Activated CD8-positive, alpha-beta T cell treated with anti-CD3 and anti-CD28 coated beads for 36 hours (primary cell): Measurements from ENCODE around the gene METAP1D. TPM values are rescaled to one million over a fixed set of nuclear protein-coding genes. Genes with fewer than 3 reads are reported as not detected.
"Not testable (repeated sequence)": the region's sequence is repeated elsewhere in the genome, so short reads cannot be mapped to it uniquely, and the experiment has no call there.

ENCODE experiments used
- ATAC-seq: fragments of 200-7000 bp; cut with Tn5 transposase; one replicate; pipeline ENCODE4 v1.10.0; 2021; ENCODE audit warnings: mild to moderate bottlenecking, moderate library complexity
- CTCF ChIA-PET: fragments of 350-600 bp; sonication (Branson Sonifier 250); formaldehyde crosslinking; loops from one replicate; lab custom pipeline; 2021; ENCODE audit warnings: antibody characterized with exemption; lab: Charles Lee
- POLR2A ChIA-PET: fragments of 350-600 bp; sonication (Branson Sonifier 250); formaldehyde crosslinking; loops from one replicate; lab custom pipeline; 2021; ENCODE audit warnings: antibody characterized with exemption; lab: Charles Lee
- DNase-seq: peaks from one replicate; pipeline ENCODE4 v3.0.0-alpha.2; 2020
- H3K27ac Mint-ChIP-seq: one replicate; pipeline ENCODE4 v1.8.0; 2021; ENCODE audit warnings: mild to moderate bottlenecking, mixed read lengths
- H3K27me3 Mint-ChIP-seq: one replicate; pipeline ENCODE4 v1.8.0; 2021; ENCODE audit warnings: mixed read lengths
- H3K36me3 Mint-ChIP-seq: one replicate; pipeline ENCODE4 v1.8.0; 2021; ENCODE audit warnings: low read depth, mixed read lengths
- H3K4me1 Mint-ChIP-seq: one replicate; pipeline ENCODE4 v1.8.0; 2021; ENCODE audit warnings: low read depth, mixed read lengths
- H3K4me3 Mint-ChIP-seq: one replicate; pipeline ENCODE4 v1.8.0; 2021; ENCODE audit warnings: mild to moderate bottlenecking, moderate library complexity, mixed read lengths
- H3K9me3 Mint-ChIP-seq: one replicate; pipeline ENCODE4 v1.8.0; 2021; ENCODE audit warnings: mixed read lengths
- intact Hi-C: fragments of 100-400 bp; cut with micrococcal nuclease; formaldehyde crosslinking; loops from one replicate; pipeline ENCODE4 v1.10.0; 2022
- total RNA-seq, 2 experiments: library from RNA; stranded (reverse); gene quantifications; one replicate each; pipeline ENCODE4 v1.2.3, GENCODE V29; 2021
- TF ChIP-seq, protein P1 (sequence below): fragments of 200-600 bp; IDR thresholded peaks from one replicate; pipeline ENCODE4 v1.8.0; 2022; ENCODE audit warnings: antibody characterized with exemption, mild to moderate bottlenecking

Gene METAP1D
- total RNA-seq, 2 experiments from 2014 or later: 5.4 to 8.8 TPM

DNA sequence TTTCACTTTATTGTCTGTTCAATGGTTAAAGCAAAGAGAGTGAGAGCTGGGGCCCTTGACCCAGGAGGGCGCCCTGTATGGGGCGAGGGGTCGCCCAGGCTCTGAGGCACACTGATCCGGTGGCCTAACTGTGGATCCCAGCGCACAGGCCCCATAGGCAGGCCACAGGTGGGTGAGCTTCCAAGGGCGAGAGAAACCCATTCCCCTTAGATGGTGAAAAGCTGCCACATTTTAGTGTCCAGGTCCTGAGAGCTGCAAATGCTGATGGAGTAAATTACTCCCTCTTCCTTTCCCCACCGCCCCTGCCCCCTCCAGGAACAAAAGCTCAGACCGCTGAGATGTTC lies 108.8 kb downstream of the METAP1D start:
- Mint-ChIP-seq H3K9me3 (no peaks in the 10 kb centered on the region), H3K27me3 (peaks cover 66% of the 10 kb centered on the region), H3K4me1 (peaks cover 22% of the 10 kb centered on the region), H3K4me3 (no peak overlapping the region), H3K36me3 (no peaks in the 10 kb centered on the region), H3K27ac (no peak overlapping the region)
- CTCF ChIA-PET: interaction anchor here (1.0 to 2.0 kb wide), 5 partner anchors 19 to 409 kb away, joined by 3 to 7 read pairs (median 3); no protein-coding TSS in a partner anchor
- TF ChIP-seq, protein P1, sequence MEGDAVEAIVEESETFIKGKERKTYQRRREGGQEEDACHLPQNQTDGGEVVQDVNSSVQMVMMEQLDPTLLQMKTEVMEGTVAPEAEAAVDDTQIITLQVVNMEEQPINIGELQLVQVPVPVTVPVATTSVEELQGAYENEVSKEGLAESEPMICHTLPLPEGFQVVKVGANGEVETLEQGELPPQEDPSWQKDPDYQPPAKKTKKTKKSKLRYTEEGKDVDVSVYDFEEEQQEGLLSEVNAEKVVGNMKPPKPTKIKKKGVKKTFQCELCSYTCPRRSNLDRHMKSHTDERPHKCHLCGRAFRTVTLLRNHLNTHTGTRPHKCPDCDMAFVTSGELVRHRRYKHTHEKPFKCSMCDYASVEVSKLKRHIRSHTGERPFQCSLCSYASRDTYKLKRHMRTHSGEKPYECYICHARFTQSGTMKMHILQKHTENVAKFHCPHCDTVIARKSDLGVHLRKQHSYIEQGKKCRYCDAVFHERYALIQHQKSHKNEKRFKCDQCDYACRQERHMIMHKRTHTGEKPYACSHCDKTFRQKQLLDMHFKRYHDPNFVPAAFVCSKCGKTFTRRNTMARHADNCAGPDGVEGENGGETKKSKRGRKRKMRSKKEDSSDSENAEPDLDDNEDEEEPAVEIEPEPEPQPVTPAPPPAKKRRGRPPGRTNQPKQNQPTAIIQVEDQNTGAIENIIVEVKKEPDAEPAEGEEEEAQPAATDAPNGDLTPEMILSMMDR: no peak
- POLR2A ChIA-PET: no interaction called here
- DNase-seq (no peak), ATAC-seq (no peak)
- intact Hi-C loops: loop anchor here (10.0 kb wide), 2 partner anchors 184 to 514 kb away; partner anchors contain the start of gene HAT1

DNA sequence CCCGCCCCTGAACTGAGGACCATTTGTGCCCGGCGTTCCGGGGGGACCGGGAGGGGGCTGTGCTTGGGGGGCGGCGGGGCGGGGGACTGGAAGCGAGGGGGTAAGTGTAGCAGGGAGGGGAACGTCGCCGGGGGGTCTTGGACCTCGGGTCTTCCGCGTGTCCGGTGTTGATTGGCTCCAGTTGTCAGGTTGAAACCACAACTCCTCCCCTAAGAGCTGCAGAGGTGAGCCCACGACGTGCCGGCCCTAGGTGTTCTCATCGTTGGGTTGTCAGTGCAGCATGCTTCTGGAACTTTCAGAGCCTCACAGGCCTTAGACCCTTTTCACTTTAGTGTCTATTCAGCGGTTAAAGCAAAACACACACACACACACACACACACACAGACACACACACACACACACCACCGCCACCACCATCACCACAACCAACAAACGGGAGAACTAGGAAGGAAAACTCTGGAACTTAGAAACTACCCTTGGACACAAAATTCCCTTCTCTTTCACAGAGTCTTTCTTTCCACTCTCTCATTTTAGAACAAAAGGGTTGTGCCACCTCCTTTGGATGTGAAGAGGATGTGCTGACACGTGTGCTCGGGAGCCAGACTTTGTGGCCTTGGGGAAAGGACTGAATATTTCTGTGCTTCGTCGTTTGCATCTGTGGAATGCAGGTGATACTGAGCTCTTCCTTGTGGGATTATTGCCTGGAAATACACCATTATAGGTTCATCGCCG lies 109.7 kb downstream of the METAP1D start:
- H3K36me3 Mint-ChIP-seq: no peaks in the 10 kb centered on the region
- intact Hi-C loops: loop anchor here (10.0 kb wide), 2 partner anchors 185 to 515 kb away; partner anchors contain the start of gene HAT1
- TF ChIP-seq, protein P1: no peak
- ChIA-PET POLR2A (no interaction called here), CTCF (interaction anchor here (1.2 to 2.0 kb wide), 3 partner anchors 18 to 403 kb away, joined by 3 to 7 read pairs (median 3); no protein-coding TSS in a partner anchor)
- H3K4me1 Mint-ChIP-seq: peaks cover 14% of the 10 kb centered on the region
- no peaks in the 10 kb centered on the region for H3K9me3 Mint-ChIP-seq
- H3K27ac Mint-ChIP-seq: no peak overlapping the region
- H3K27me3 Mint-ChIP-seq: peaks cover 61% of the 10 kb centered on the region
- H3K4me3 Mint-ChIP-seq: no peak overlapping the region
- DNase-seq: no peak
- ATAC-seq: no peak

- no peak for ATAC-seq
- intact Hi-C loops: loop anchor here (10.0 kb wide), 2 partner anchors 185 to 515 kb away; partner anchors contain the start of gene HAT1
Observed at GRCh38 chr2:172109988-172110811, 110.4 kb downstream of the METAP1D start.

DNA sequence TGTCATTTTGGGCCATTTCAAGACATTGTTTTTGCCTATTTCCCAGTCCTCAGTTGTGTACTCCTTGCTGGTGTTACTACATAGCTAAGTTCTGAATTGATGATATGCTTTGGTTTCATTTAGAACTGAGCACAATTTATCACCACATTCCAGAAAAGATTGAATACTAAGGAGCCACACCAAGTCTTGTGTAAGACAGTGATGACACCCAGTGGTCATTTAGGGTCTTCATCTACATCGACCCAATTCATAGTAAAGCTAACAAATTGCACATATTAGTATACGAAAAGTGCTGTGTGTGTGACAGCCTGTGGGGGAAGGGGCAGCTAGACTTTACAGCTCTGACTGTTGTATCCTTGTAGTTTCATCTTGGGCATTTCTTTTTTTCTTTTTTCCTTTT lies 113.9 kb downstream of the METAP1D start:
- Mint-ChIP-seq H3K4me3 (no peak overlapping the region), H3K27me3 (peaks cover 27% of the 10 kb centered on the region), H3K4me1 (no peaks in the 10 kb centered on the region), H3K36me3 (no peaks in the 10 kb centered on the region), H3K9me3 (no peaks in the 10 kb centered on the region), H3K27ac (no peak overlapping the region)
- ChIA-PET POLR2A (interaction anchor here (0.5 to 0.6 kb wide), 2 partner anchors 94 to 413 kb away, joined by 3 read pairs; no protein-coding TSS in a partner anchor), CTCF (interaction anchor here (0.7 to 2.5 kb wide), 17 partner anchors 9 to 540 kb away, joined by 3 to 23 read pairs (median 4); partner anchors contain the start of genes DLX1 and DLX2)
- intact Hi-C loops: no loop called here
- TF ChIP-seq, protein P1: no peak
- DNase-seq: no peak
- ATAC-seq: no peak

More at GRCh38 chr2:172109988-172110811, 110.4 kb downstream of the METAP1D start:
- ChIA-PET POLR2A (interaction anchor here (0.6 kb wide), 1 partner anchor 521 kb away, joined by 3 read pairs; no protein-coding TSS in a partner anchor), CTCF (interaction anchor here (2.0 kb wide), 1 partner anchor 17 kb away, joined by 7 read pairs; no protein-coding TSS in a partner anchor)
- TF ChIP-seq, protein P1: no peak
- Mint-ChIP-seq H3K27me3 (peaks cover 58% of the 10 kb centered on the region), H3K9me3 (no peaks in the 10 kb centered on the region), H3K27ac (no peak overlapping the region), H3K4me3 (no peak overlapping the region), H3K36me3 (no peaks in the 10 kb centered on the region), H3K4me1 (peaks cover 12% of the 10 kb centered on the region)
- no peak for DNase-seq

DNA sequence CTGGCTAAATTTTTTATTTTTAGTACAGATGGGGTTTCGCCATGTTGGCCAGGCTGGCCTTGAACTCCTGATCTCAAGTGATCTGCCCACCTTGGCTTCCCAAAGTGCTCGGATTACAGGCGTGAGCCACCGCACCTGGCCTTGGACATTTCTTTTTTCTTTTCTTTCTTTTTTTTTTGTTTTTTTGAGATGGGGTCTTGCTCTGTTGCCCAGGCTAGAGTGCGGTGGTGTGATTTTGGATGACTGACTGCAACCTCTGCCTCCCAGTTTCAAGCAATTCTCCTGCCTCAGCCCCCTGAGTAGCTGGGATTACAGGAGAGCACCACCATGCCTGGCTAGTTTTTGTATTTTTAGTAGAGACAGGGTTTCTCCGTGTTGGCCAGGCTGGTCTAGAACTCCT lies 114.4 kb downstream of the METAP1D start:
- intact Hi-C loops, H3K4me3 Mint-ChIP-seq, DNase-seq, H3K36me3 Mint-ChIP-seq, H3K9me3 Mint-ChIP-seq, H3K27ac Mint-ChIP-seq, H3K4me1 Mint-ChIP-seq, ATAC-seq, POLR2A ChIA-PET: not testable (repeated sequence)
- CTCF ChIA-PET: interaction anchor here (0.7 to 2.5 kb wide), 14 partner anchors 10 to 541 kb away, joined by 3 to 23 read pairs (median 4); partner anchors contain the start of genes DLX1 and DLX2
- peaks cover 24% of the 10 kb centered on the region for H3K27me3 Mint-ChIP-seq
